Measurements from ENCODE around the gene PCID2.
"Not testable (repeated sequence)": the region's sequence is repeated elsewhere in the genome, so short reads cannot be mapped to it uniquely, and the experiment has no call there.

Gene PCID2

DNA sequence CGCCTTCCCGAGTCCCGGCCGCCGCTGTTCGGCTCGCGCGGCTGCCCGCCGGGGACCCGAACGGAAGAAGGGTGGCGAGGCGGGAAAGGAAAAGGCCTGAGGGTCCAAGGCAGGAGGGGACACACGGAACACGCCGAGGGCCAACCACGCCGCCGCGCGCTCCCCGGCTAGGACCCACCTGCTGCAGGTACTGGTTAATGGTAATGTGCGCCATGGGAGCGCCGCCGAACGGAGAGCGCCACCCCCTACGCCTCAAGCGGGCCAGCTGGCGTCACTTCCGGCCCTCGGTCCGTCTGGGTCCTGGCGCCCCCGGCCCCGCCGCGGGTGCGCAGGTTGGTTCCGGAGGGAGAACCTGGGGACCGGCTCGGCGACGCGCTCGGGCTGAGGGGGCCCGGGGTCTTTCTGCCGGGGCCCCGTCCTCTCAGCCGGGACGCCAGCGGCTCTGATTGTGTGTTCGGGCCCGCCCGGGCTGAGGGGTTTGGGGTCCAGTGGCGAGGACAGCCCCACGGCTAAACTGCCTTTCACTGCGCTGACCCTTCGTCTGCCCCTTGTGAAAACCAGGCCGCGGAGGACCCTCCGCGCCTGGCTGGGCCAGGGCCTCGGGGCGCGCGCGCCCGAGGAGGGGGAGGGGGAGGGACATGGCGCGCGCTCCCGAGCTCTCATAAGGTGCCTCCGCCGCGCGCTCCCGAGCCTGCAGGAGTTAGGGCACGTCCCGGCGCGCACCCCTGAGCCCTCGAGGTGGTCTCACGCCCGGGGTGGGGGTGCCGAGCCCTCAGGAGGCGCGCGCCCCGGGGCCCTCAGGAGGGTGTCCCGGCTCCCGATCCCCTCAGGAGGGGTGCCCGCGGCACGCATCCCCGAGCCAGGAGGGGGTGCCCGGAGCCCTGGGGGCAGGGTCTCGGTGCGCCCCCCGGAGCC lies at the start of gene PCID2:
PCID2 (minus strand) TSS at position 249 of the 915 bp plus-strand sequence; CDS start at position 214, 35 bp downstream.
- Histone ChIP-seq H2AFZ (ENCODE audit: low read length) (peak within 1 kb of the TSS; percentile 90), H3K36me3 (replicated peaks; ENCODE audit: insufficient read depth, low read length) (no peaks in the 10 kb centered on the region; the same call in 1 of the 2 replicates)
- TF ChIP-seq, protein P1, sequence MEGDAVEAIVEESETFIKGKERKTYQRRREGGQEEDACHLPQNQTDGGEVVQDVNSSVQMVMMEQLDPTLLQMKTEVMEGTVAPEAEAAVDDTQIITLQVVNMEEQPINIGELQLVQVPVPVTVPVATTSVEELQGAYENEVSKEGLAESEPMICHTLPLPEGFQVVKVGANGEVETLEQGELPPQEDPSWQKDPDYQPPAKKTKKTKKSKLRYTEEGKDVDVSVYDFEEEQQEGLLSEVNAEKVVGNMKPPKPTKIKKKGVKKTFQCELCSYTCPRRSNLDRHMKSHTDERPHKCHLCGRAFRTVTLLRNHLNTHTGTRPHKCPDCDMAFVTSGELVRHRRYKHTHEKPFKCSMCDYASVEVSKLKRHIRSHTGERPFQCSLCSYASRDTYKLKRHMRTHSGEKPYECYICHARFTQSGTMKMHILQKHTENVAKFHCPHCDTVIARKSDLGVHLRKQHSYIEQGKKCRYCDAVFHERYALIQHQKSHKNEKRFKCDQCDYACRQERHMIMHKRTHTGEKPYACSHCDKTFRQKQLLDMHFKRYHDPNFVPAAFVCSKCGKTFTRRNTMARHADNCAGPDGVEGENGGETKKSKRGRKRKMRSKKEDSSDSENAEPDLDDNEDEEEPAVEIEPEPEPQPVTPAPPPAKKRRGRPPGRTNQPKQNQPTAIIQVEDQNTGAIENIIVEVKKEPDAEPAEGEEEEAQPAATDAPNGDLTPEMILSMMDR (IDR thresholded peaks at IDR 0.05; ENCODE audit: low read length), result no peak
- TF ChIP-seq EZH2phosphoT487 (IDR thresholded peaks at IDR 0.05; ENCODE audit: low read length), result no peak
- no peak for TF ChIP-seq EZH2 (optimal IDR thresholded peaks at IDR 0.05; ENCODE audit: low read depth, low read length)

DNA sequence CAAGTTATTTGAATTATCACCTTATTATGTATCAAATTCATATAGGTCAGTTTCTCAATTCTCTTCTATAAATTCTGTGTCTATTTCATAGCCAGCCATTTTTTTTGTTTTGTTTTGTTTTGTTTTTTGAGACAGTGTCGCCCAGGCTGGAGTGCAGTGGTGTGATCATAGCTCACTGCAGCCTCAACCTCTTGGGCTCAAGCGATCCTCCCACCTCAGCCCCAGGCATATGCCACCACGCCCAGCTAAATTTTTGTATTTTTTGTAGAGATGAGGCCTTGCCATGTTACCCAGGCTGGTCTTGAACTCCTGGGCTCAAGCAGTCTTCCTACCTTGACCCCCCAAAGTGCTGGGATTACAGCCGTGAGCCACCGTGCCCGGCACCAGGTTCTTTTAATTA lies 49.4 kb upstream of the PCID2 start:
- not testable (repeated sequence) for H3F3A ChIP-seq (ENCODE audit: insufficient read depth, low read length); H3K27ac ChIP-seq (ENCODE audit: low read length); H3K9me2 ChIP-seq (replicated peaks; ENCODE audit: insufficient read depth, low read length); H2AFZ ChIP-seq (ENCODE audit: low read length); H4K20me1 ChIP-seq (ENCODE audit: insufficient read depth, low read length); H3K79me2 ChIP-seq (ENCODE audit: low read length); DNase-seq; H3K9me3 ChIP-seq (replicated peaks; ENCODE audit: insufficient read depth, low read length); H3K4me2 ChIP-seq (ENCODE audit: low read depth, low read length); H3K4me3 ChIP-seq (ENCODE audit: low read length); H3K4me1 ChIP-seq (ENCODE audit: low read length); H3K36me3 ChIP-seq (replicated peaks; ENCODE audit: insufficient read depth, low read length); H3K9ac ChIP-seq (ENCODE audit: low read length); H3K27me3 ChIP-seq (replicated peaks; ENCODE audit: insufficient read depth, low read length)

More for the DNA sequence above, at the start of gene PCID2:
- peak; percentile 92 for DNase-seq
- Histone ChIP-seq H3K9me3 (replicated peaks; ENCODE audit: insufficient read depth, low read length) (no peaks in the 10 kb centered on the region), H3F3A (ENCODE audit: insufficient read depth, low read length) (peaks cover 7% of the 10 kb centered on the region), H3K4me3 (ENCODE audit: low read length) (peak within 1 kb of the TSS; percentile 91), H4K20me1 (ENCODE audit: insufficient read depth, low read length) (peaks cover 15% of the 10 kb centered on the region; the same call in 1 of the 2 replicates), H3K9me2 (replicated peaks; ENCODE audit: insufficient read depth, low read length) (no peaks in the 10 kb centered on the region), H3K4me1 (ENCODE audit: low read length) (peaks cover 18% of the 10 kb centered on the region), H3K27ac (ENCODE audit: low read length) (peak within 1 kb of the TSS; percentile 92), H3K4me2 (ENCODE audit: low read depth, low read length) (peak within 1 kb of the TSS; percentile 67), H3K79me2 (ENCODE audit: low read length) (peaks cover 87% of the 10 kb centered on the region), H3K27me3 (replicated peaks; ENCODE audit: insufficient read depth, low read length) (no peaks in the 10 kb centered on the region), H3K9ac (ENCODE audit: low read length) (peak within 1 kb of the TSS; percentile 98)

DNA sequence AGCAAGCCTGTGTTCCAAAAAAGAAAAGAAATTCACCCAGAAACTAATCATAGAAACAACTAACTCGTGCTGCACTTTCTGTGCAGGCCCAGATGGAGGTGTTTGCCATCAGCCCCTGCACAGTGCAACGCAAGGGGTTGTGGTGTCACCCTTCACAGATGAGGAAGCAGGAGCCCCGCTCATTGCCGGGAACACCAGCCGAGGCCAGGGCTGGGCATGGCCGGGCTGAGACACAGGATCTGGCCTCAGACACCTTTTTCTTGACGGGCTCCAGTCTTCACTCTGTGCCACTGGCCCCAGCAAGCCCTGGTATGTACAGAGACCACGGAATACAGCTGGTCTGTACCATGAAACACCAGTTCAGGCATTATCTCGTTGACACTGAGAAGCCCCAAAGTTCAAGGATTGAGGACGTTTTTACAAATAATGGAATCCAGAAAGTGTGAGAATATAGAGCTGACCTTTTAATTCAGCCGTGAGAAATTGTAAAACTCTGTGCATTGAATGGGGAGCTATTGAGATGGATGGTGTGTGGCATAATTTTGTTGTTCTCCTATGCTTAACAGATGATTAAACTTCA lies 44.1 kb upstream of the PCID2 start:
- Histone ChIP-seq H4K20me1 (ENCODE audit: insufficient read depth, low read length) (no peaks in the 10 kb centered on the region), H3K27ac (ENCODE audit: low read length) (no peak overlapping the region), H3F3A (ENCODE audit: insufficient read depth, low read length) (no peaks in the 10 kb centered on the region), H3K4me3 (ENCODE audit: low read length) (no peak overlapping the region), H3K4me2 (ENCODE audit: low read depth, low read length) (no peak overlapping the region), H3K27me3 (replicated peaks; ENCODE audit: insufficient read depth, low read length) (no peaks in the 10 kb centered on the region), H3K36me3 (replicated peaks; ENCODE audit: insufficient read depth, low read length) (peaks cover 9% of the 10 kb centered on the region; the same call in 1 of the 2 replicates), H2AFZ (ENCODE audit: low read length) (no peak overlapping the region), H3K9me3 (replicated peaks; ENCODE audit: insufficient read depth, low read length) (no peaks in the 10 kb centered on the region), H3K79me2 (ENCODE audit: low read length) (no peaks in the 10 kb centered on the region), H3K9me2 (replicated peaks; ENCODE audit: insufficient read depth, low read length) (no peaks in the 10 kb centered on the region), H3K4me1 (ENCODE audit: low read length) (no peaks in the 10 kb centered on the region), H3K9ac (ENCODE audit: low read length) (no peak overlapping the region)
- no peak for TF ChIP-seq EZH2phosphoT487 (IDR thresholded peaks at IDR 0.05; ENCODE audit: low read length)
- TF ChIP-seq, protein P1 (IDR thresholded peaks at IDR 0.05; ENCODE audit: low read length), result no peak
- TF ChIP-seq EZH2 (optimal IDR thresholded peaks at IDR 0.05; ENCODE audit: low read depth, low read length), result no peak
- DNase-seq, result no peak

Data from MM.1S (cell line).